Astrocyte (in vitro differentiated cells and primary cell): ENCODE data around the gene PABPC1L.

Source experiments
- EZH2 ChIP-seq: IDR thresholded peaks from 2 replicates; pipeline ENCODE4 v1.6.1; 2012; ENCODE audit warnings: mild to moderate bottlenecking, low read length, inconsistent platforms; ENCODE audit not compliant: insufficient read depth
- TF ChIP-seq, protein P1 (sequence below): IDR thresholded peaks from 2 replicates; pipeline ENCODE4 v1.5.1; 2011; ENCODE audit warnings: low read depth, mild to moderate bottlenecking, inconsistent platforms, low read length, moderate library complexity; ENCODE audit not compliant: insufficient read depth

DNA sequence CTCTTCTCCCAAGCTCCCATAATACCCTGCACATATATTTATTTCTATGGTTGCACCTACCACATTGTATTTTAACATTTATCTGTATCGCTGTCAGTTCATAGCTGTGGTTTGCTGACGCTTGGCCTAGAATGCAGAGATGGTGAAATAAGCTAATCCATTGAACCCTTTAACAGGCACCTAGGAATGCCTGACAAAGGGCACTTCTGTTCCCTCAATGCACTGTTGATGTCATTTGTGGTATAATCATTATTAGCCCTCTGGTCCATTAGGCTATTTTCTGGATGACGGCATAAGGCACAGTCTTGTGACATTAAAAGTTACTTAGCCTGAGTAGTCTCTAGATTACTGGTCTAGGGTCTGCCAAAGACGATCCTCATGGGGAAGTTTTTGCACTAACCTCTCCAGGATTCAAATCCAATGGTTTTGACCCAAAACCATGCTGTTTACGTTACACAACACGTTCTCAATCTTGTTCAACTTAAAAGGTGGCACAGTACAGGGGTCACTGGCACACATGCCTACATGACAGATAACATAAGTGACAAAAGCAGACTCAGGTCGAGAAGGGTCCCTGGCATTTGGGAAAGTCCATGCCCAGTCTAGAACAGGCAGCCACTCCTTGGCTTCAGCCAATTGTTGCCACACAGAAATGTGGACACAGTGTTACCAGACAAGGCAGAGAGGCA is 26.5 kb upstream of the PABPC1L start:
- TF ChIP-seq, protein P1, sequence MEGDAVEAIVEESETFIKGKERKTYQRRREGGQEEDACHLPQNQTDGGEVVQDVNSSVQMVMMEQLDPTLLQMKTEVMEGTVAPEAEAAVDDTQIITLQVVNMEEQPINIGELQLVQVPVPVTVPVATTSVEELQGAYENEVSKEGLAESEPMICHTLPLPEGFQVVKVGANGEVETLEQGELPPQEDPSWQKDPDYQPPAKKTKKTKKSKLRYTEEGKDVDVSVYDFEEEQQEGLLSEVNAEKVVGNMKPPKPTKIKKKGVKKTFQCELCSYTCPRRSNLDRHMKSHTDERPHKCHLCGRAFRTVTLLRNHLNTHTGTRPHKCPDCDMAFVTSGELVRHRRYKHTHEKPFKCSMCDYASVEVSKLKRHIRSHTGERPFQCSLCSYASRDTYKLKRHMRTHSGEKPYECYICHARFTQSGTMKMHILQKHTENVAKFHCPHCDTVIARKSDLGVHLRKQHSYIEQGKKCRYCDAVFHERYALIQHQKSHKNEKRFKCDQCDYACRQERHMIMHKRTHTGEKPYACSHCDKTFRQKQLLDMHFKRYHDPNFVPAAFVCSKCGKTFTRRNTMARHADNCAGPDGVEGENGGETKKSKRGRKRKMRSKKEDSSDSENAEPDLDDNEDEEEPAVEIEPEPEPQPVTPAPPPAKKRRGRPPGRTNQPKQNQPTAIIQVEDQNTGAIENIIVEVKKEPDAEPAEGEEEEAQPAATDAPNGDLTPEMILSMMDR: no peak
- TF ChIP-seq EZH2: no peak
